ENCODE data around the gene RASGRF1.

The RASGRF1 gene

DNA sequence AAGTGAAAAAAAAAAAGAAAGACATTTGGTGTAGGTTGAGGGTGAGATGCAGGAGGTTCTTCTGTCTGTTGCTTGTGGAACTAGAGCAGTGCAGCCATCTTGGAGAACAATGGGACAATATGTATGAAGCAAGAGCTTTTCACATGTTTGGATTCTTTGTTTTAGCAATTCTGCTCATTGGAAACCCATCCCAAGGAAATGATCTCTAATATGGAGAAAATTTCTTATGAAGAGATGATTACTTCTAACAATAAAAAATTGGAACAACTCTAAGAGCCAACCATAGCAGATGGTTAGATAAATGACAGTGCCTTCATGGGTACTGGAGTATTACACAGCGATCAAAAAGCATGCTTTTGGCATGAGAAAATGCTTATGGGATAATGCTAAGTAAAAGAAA lies 56.3 kb downstream of the RASGRF1 start:
- no peak for DNase-seq (ENCODE audit: extremely low spot score)
- POLR2A ChIA-PET = no interaction called here
- TF ChIP-seq L3MBTL2 (conservative IDR thresholded peaks at IDR 0.05) (no peak), ZNF384 (IDR thresholded peaks at IDR 0.05) (no peak), ELF4 (IDR thresholded peaks at IDR 0.05) (no peak)
- TF ChIP-seq, protein P1, sequence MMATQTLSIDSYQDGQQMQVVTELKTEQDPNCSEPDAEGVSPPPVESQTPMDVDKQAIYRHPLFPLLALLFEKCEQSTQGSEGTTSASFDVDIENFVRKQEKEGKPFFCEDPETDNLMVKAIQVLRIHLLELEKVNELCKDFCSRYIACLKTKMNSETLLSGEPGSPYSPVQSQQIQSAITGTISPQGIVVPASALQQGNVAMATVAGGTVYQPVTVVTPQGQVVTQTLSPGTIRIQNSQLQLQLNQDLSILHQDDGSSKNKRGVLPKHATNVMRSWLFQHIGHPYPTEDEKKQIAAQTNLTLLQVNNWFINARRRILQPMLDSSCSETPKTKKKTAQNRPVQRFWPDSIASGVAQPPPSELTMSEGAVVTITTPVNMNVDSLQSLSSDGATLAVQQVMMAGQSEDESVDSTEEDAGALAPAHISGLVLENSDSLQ (IDR thresholded peaks at IDR 0.05) = no peak
- CTCF ChIA-PET = interaction anchor here (1.1 to 1.2 kb wide), 3 partner anchors 13 to 150 kb away, joined by 3 to 5 read pairs (median 3); no protein-coding TSS in a partner anchor

DNA sequence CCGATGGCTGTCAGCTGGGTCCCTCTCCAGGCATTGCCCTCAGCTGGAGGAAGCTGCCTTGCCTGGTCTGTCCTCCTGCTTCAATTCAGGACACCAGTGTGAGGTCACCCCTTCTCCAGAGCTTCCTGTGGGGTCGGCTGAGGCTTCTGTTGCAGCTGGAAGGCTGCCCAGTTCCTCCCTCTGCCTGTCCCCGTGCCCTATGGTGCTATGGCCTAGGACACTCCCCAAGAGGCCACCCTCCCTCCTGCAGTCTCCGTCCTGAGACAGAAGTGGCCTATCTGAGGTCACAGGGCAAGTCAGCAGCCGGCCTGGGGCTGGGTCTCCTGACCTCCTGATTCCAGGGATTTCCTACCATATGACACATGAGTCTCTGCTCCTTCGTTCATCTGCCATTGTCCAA lies 57.9 kb downstream of the RASGRF1 start:
- TF ChIP-seq, protein P1 (IDR thresholded peaks at IDR 0.05) = no peak
- TF ChIP-seq L3MBTL2 (conservative IDR thresholded peaks at IDR 0.05) (no peak), NFRKB (IDR thresholded peaks at IDR 0.05) (no peak), FOXK2 (IDR thresholded peaks at IDR 0.05) (no peak), FOXM1 (IDR thresholded peaks at IDR 0.05; ENCODE audit: borderline replicate concordance) (no peak), TARDBP (IDR thresholded peaks at IDR 0.05) (no peak), FOXA1 (IDR thresholded peaks at IDR 0.05) (no peak), LEF1 (IDR thresholded peaks at IDR 0.05; ENCODE audit: borderline replicate concordance) (no peak), SUZ12 (IDR thresholded peaks at IDR 0.05) (no peak), BHLHE40 (IDR thresholded peaks at IDR 0.05; ENCODE audit: borderline replicate concordance) (no peak), CTBP1 (IDR thresholded peaks at IDR 0.05; ENCODE audit: borderline replicate concordance) (no peak), ELF4 (IDR thresholded peaks at IDR 0.05) (no peak), ZNF384 (IDR thresholded peaks at IDR 0.05) (no peak), HDGF (IDR thresholded peaks at IDR 0.05; ENCODE audit: borderline replicate concordance) (no peak), ARNT (IDR thresholded peaks at IDR 0.05) (no peak), SP1 (IDR thresholded peaks at IDR 0.05) (no peak)
- CTCF ChIA-PET = no interaction called here
- DNase-seq (ENCODE audit: extremely low spot score) = no peak
- POLR2A ChIA-PET = no interaction called here

DNA sequence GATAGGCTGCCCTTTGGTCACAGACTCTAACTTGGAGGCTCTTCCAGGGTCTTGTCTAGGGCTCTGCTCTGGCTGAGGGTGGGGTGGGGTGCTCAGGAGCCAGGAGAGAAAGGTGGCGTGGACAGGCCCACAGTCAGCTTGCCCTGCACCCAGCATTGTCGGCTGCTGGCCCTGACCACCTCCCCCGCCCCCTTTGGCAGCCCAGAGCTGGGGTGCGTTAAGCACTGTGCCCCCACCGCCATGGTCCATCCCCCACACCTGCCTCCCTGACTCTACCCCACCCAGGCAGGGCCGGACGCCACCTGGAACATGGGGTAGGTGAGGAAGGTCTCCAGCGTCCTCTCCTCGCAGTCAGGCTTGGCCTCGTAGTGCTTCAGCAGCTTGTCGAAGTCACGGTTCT lies 58.8 kb downstream of the RASGRF1 start:
- no peak for TF ChIP-seq ELF4 (IDR thresholded peaks at IDR 0.05)
- no peak for TF ChIP-seq TARDBP (IDR thresholded peaks at IDR 0.05)
- TF ChIP-seq L3MBTL2 (conservative IDR thresholded peaks at IDR 0.05) = no peak
- no peak for TF ChIP-seq CTBP1 (IDR thresholded peaks at IDR 0.05; ENCODE audit: borderline replicate concordance)
- no peak for TF ChIP-seq LEF1 (IDR thresholded peaks at IDR 0.05; ENCODE audit: borderline replicate concordance)
- no peak for TF ChIP-seq FOXA1 (IDR thresholded peaks at IDR 0.05)
- TF ChIP-seq BHLHE40 (IDR thresholded peaks at IDR 0.05; ENCODE audit: borderline replicate concordance) = no peak
- TF ChIP-seq FOXM1 (IDR thresholded peaks at IDR 0.05; ENCODE audit: borderline replicate concordance) = no peak
- no peak for TF ChIP-seq SP1 (IDR thresholded peaks at IDR 0.05)
- TF ChIP-seq, protein P1 (IDR thresholded peaks at IDR 0.05) = no peak
- no peak for TF ChIP-seq SUZ12 (IDR thresholded peaks at IDR 0.05)
- TF ChIP-seq ZNF384 (IDR thresholded peaks at IDR 0.05) = no peak
- TF ChIP-seq ARNT (IDR thresholded peaks at IDR 0.05) = no peak
- no peak for TF ChIP-seq HDGF (IDR thresholded peaks at IDR 0.05; ENCODE audit: borderline replicate concordance)
- no peak for TF ChIP-seq FOXK2 (IDR thresholded peaks at IDR 0.05)
- TF ChIP-seq NFRKB (IDR thresholded peaks at IDR 0.05) = no peak
- no peak for DNase-seq (ENCODE audit: extremely low spot score)
- CTCF ChIA-PET = no interaction called here
- POLR2A ChIA-PET = no interaction called here

DNA sequence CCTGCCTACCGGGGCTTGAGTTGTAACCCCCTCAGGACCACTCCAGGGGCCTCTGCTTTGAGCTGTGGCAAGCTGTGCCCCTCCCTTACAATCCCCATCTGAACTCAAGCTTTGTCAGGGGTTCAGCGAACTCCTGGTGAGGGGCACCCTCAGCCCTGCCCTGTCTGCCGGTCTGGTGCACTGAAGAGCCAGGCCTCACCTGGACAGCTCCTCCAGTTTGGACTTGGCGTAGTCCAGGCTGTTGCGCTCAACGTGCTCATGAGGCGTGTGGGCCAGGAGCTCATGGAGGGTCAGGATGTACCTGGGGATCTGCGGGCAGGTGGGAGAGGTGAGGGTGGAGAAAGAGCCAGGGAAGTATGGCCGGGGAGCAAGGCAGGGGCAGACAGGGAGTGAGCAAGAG lies 59.4 kb downstream of the RASGRF1 start:
- no peak for DNase-seq (ENCODE audit: extremely low spot score)
- CTCF ChIA-PET = interaction anchor here (0.8 to 6.5 kb wide), 3 partner anchors 122 to 159 kb away, joined by 3 to 135 read pairs (median 3); no protein-coding TSS in a partner anchor
- POLR2A ChIA-PET = no interaction called here
- TF ChIP-seq HDGF (IDR thresholded peaks at IDR 0.05; ENCODE audit: borderline replicate concordance) = no peak
- TF ChIP-seq BHLHE40 (IDR thresholded peaks at IDR 0.05; ENCODE audit: borderline replicate concordance) = no peak
- TF ChIP-seq L3MBTL2 (conservative IDR thresholded peaks at IDR 0.05) = no peak
- TF ChIP-seq FOXA1 (IDR thresholded peaks at IDR 0.05) = no peak
- TF ChIP-seq FOXM1 (IDR thresholded peaks at IDR 0.05; ENCODE audit: borderline replicate concordance) = no peak
- TF ChIP-seq ELF4 (IDR thresholded peaks at IDR 0.05) = no peak
- TF ChIP-seq NFRKB (IDR thresholded peaks at IDR 0.05) = no peak
- no peak for TF ChIP-seq SP1 (IDR thresholded peaks at IDR 0.05)
- TF ChIP-seq ZNF384 (IDR thresholded peaks at IDR 0.05) = no peak
- no peak for TF ChIP-seq CTBP1 (IDR thresholded peaks at IDR 0.05; ENCODE audit: borderline replicate concordance)
- TF ChIP-seq TARDBP (IDR thresholded peaks at IDR 0.05) = no peak
- TF ChIP-seq SUZ12 (IDR thresholded peaks at IDR 0.05) = no peak
- TF ChIP-seq LEF1 (IDR thresholded peaks at IDR 0.05; ENCODE audit: borderline replicate concordance) = no peak
- no peak for TF ChIP-seq ARNT (IDR thresholded peaks at IDR 0.05)
- no peak for TF ChIP-seq FOXK2 (IDR thresholded peaks at IDR 0.05)
- TF ChIP-seq, protein P1 (IDR thresholded peaks at IDR 0.05) = no peak

DNA sequence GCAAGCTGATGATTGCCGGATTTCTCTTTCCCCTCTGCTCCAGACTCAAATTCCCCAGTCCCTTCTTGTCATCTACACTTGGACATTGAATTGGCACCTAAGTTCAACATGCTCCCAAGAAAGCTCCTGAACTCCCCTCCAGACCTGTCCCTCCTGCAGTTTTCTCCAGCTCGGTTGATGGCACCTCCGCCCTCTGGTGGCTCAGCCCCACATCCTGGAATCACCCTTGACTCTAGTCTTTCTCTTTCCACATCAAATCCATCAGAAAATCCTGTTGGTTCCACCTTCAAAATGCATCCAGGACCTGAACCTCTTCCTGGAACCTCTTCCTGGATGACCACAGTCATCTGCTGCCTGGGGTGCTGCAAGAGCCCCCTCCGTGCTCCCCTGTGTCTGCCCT lies 60.1 kb downstream of the RASGRF1 start:
- ChIA-PET CTCF (interaction anchor here (0.8 to 6.5 kb wide), 3 partner anchors 121 to 159 kb away, joined by 3 to 135 read pairs (median 3); no protein-coding TSS in a partner anchor), POLR2A (no interaction called here)
- no peak for DNase-seq (ENCODE audit: extremely low spot score)
- no peak for TF ChIP-seq FOXA1 (IDR thresholded peaks at IDR 0.05)
- no peak for TF ChIP-seq NFRKB (IDR thresholded peaks at IDR 0.05)
- TF ChIP-seq TARDBP (IDR thresholded peaks at IDR 0.05) = no peak
- TF ChIP-seq BHLHE40 (IDR thresholded peaks at IDR 0.05; ENCODE audit: borderline replicate concordance) = no peak
- TF ChIP-seq, protein P1 (IDR thresholded peaks at IDR 0.05) = no peak
- TF ChIP-seq CTBP1 (IDR thresholded peaks at IDR 0.05; ENCODE audit: borderline replicate concordance) = no peak
- TF ChIP-seq LEF1 (IDR thresholded peaks at IDR 0.05; ENCODE audit: borderline replicate concordance) = no peak
- no peak for TF ChIP-seq HDGF (IDR thresholded peaks at IDR 0.05; ENCODE audit: borderline replicate concordance)
- TF ChIP-seq L3MBTL2 (conservative IDR thresholded peaks at IDR 0.05) = no peak
- TF ChIP-seq ELF4 (IDR thresholded peaks at IDR 0.05) = no peak
- no peak for TF ChIP-seq ARNT (IDR thresholded peaks at IDR 0.05)
